Loucy (cell line): ENCODE measurements around the gene SPTB.

Source experiments
- EZH2phosphoT487 ChIP-seq: fragments of 200-600 bp; IDR thresholded peaks from 2 replicates; pipeline ENCODE4 v1.6.1; 2018; ENCODE audit warnings: antibody characterized with exemption, mild to moderate bottlenecking, moderate library complexity, borderline replicate concordance
- TF ChIP-seq, protein P1 (sequence below): fragments of 200-600 bp; sonication (generic); conservative IDR thresholded peaks from 2 replicates; pipeline ENCODE4 v1.5.1; 2014; ENCODE audit warnings: mild to moderate bottlenecking, antibody characterized with exemption, low read length

DNA sequence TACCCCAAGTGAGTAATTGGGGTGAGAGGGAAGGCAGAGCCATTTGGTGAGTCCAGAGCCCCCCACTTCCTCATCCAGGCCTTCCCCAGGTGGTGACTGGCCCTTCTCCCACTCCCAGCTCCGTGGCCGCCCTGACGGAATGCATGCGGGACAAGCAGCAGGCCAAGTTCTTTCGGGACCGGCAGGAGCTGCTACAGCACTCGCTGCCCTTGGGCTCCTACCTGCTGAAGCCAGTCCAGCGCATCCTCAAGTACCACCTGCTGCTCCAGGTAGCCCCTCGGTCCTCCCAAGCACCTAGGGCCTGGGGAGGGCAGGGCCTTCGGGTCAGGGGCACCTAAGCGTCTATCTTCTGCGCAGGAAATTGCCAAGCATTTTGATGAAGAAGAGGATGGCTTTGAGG lies 149.0 kb downstream of the SPTB start:
- TF ChIP-seq, protein P1, sequence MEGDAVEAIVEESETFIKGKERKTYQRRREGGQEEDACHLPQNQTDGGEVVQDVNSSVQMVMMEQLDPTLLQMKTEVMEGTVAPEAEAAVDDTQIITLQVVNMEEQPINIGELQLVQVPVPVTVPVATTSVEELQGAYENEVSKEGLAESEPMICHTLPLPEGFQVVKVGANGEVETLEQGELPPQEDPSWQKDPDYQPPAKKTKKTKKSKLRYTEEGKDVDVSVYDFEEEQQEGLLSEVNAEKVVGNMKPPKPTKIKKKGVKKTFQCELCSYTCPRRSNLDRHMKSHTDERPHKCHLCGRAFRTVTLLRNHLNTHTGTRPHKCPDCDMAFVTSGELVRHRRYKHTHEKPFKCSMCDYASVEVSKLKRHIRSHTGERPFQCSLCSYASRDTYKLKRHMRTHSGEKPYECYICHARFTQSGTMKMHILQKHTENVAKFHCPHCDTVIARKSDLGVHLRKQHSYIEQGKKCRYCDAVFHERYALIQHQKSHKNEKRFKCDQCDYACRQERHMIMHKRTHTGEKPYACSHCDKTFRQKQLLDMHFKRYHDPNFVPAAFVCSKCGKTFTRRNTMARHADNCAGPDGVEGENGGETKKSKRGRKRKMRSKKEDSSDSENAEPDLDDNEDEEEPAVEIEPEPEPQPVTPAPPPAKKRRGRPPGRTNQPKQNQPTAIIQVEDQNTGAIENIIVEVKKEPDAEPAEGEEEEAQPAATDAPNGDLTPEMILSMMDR: no peak
- no peak for TF ChIP-seq EZH2phosphoT487
